ENCODE data around the gene S100A1. TPM values are rescaled to one million over a fixed set of nuclear protein-coding genes. Genes with fewer than 3 reads are reported as not detected.

S100A1 gene
- total RNA-seq, 1 experiment from 2014 or later, result 0.29 TPM

DNA sequence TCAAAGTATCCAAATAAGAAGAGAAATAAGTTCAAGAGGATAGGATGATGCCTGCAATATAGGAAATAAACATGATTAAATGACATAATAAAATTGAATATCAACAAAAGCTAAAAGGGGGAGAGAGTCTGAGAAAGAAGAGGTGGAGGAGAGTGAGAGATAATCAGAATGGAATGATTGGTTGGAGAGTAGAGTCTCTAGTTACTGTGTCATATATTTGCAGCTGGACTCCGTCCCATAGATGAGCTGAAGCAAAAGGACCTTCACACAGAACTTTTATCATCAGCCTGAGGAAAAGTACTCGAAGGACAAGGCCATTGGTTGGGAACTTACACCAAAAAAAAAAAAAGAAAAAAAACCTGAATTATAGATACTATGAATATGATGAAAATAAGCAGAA, 39.8 kb upstream of the S100A1 start:
- Histone ChIP-seq H3K36me3 (ENCODE audit: low read depth, low read length) (no peaks in the 10 kb centered on the region), H3K27me3 (ENCODE audit: low read length) (no peaks in the 10 kb centered on the region), H2AFZ (ENCODE audit: low read length) (no peak overlapping the region), H3F3A (ENCODE audit: low read length, unreplicated experiment) (no peaks in the 10 kb centered on the region), H3K4me2 (ENCODE audit: low read length) (no peak overlapping the region), H3K9me3 (ENCODE audit: low read length) (no peaks in the 10 kb centered on the region), H3K9me2 (replicated peaks; ENCODE audit: low read length) (no peaks in the 10 kb centered on the region), H3K79me2 (ENCODE audit: low read length) (no peaks in the 10 kb centered on the region), H3K27ac (ENCODE audit: low read length) (no peak overlapping the region), H3K4me1 (ENCODE audit: insufficient read depth, low read length) (peaks cover 10% of the 10 kb centered on the region), H3K9ac (ENCODE audit: low read length) (no peak overlapping the region), H3K4me3 (ENCODE audit: low read length) (no peak overlapping the region), H4K20me1 (ENCODE audit: low read length) (no peaks in the 10 kb centered on the region)
- CTCF ChIA-PET, result no interaction called here
- ATAC-seq, result no peak
- intact Hi-C loops (cut with micrococcal nuclease), result no loop called here
- BruUV-seq (replicated peaks), result no TSS peak
- no peak for DNase-seq
- POLR2A ChIA-PET (ENCODE audit: unreplicated experiment), result no interaction called here
- TF ChIP-seq EZH2phosphoT487 (IDR thresholded peaks at IDR 0.05; ENCODE audit: borderline replicate concordance, low read length) (no peak), EZH2 (IDR thresholded peaks at IDR 0.05; ENCODE audit: low read length, unreplicated experiment) (no peak), CTCF (conservative IDR thresholded peaks at IDR 0.05; ENCODE audit: low read depth, low read length) (no peak)

DNA sequence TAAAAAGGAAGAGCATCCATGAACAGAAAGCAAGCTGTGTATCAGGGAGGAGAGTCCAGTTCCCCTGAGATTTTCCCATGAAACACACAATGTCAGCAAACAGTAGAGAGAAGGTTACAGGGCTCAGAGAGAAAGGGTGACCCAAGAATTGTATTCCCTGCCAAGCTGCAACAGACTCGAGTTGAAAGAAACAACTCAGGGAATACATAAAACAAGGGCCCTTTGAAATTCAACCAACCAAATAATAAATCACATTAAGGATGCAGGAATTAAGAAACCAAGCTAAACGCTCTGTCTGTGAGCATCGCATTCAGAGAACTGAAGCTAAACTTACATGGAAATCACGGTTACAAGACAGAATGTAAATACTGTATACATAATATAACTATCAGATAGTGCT, 35.5 kb upstream of the S100A1 start:
- no TSS peak for BruUV-seq (replicated peaks)
- peaks cover 1% of the 10 kb centered on the region; the same call in 1 of the 2 replicates for H3K4me1 ChIP-seq (ENCODE audit: insufficient read depth, low read length)
- no peak overlapping the region for H3K4me2 ChIP-seq (ENCODE audit: low read length)
- H3K27me3 ChIP-seq (ENCODE audit: low read length), result no peaks in the 10 kb centered on the region
- no peak overlapping the region for H3K9ac ChIP-seq (ENCODE audit: low read length)
- no peak for DNase-seq
- no peaks in the 10 kb centered on the region for H3K79me2 ChIP-seq (ENCODE audit: low read length)
- no peaks in the 10 kb centered on the region for H3K36me3 ChIP-seq (ENCODE audit: low read depth, low read length)
- ChIA-PET CTCF (no interaction called here), POLR2A (ENCODE audit: unreplicated experiment) (interaction anchor here (0.6 kb wide), 1 partner anchor 1423 kb away, joined by 3 read pairs; no protein-coding TSS in a partner anchor)
- H3F3A ChIP-seq (ENCODE audit: low read length, unreplicated experiment), result no peaks in the 10 kb centered on the region
- no peak overlapping the region for H3K4me3 ChIP-seq (ENCODE audit: low read length)
- H2AFZ ChIP-seq (ENCODE audit: low read length), result no peak overlapping the region
- no peaks in the 10 kb centered on the region for H3K9me2 ChIP-seq (replicated peaks; ENCODE audit: low read length)
- no peak for TF ChIP-seq EZH2phosphoT487 (IDR thresholded peaks at IDR 0.05; ENCODE audit: borderline replicate concordance, low read length)
- TF ChIP-seq EZH2 (IDR thresholded peaks at IDR 0.05; ENCODE audit: low read length, unreplicated experiment), result no peak
- TF ChIP-seq CTCF (conservative IDR thresholded peaks at IDR 0.05; ENCODE audit: low read depth, low read length), result no peak
- no peaks in the 10 kb centered on the region for H3K9me3 ChIP-seq (ENCODE audit: low read length)
- intact Hi-C loops (cut with micrococcal nuclease), result no loop called here
- no peak overlapping the region for H3K27ac ChIP-seq (ENCODE audit: low read length)
- no peaks in the 10 kb centered on the region for H4K20me1 ChIP-seq (ENCODE audit: low read length)
- ATAC-seq, result no peak

DNA sequence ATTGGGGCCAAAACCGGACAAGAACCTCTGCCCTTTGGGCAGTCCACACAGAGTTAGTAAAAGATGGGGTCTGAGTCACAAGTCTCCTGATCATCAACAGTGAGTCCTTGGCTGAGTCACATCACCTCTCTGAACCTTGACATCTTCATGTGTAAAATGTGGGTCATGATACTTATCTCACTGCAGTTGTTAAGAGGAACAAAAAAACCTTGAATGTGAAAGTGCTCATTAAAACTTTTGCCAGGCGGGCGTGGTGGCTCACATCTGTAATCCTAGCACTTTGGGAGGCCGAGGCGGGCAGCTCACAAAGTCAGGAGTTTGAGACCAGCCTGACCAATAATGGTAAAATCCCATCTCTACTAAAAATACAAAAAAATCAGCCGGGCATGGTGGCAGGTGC, 31.0 kb upstream of the S100A1 start:
- H3K4me2 ChIP-seq (ENCODE audit: low read length), result no peak overlapping the region
- peaks cover 4% of the 10 kb centered on the region; the same call in 1 of the 2 replicates for H3K36me3 ChIP-seq (ENCODE audit: low read depth, low read length)
- no peaks in the 10 kb centered on the region for H3F3A ChIP-seq (ENCODE audit: low read length, unreplicated experiment)
- no peaks in the 10 kb centered on the region for H3K9me3 ChIP-seq (ENCODE audit: low read length)
- POLR2A ChIA-PET (ENCODE audit: unreplicated experiment), result interaction anchor here (0.7 kb wide), 1 partner anchor 10 kb away, joined by 7 read pairs; no protein-coding TSS in a partner anchor
- BruUV-seq (replicated peaks), result no TSS peak
- H4K20me1 ChIP-seq (ENCODE audit: low read length), result no peaks in the 10 kb centered on the region
- no peak overlapping the region for H2AFZ ChIP-seq (ENCODE audit: low read length)
- H3K27ac ChIP-seq (ENCODE audit: low read length), result peak overlapping the region; percentile 7; the same call in 1 of the 2 replicates
- peak; percentile 32 for ATAC-seq
- TF ChIP-seq EZH2phosphoT487 (IDR thresholded peaks at IDR 0.05; ENCODE audit: borderline replicate concordance, low read length) (no peak), EZH2 (IDR thresholded peaks at IDR 0.05; ENCODE audit: low read length, unreplicated experiment) (no peak), CTCF (conservative IDR thresholded peaks at IDR 0.05; ENCODE audit: low read depth, low read length) (no peak)
- no peaks in the 10 kb centered on the region for H3K4me1 ChIP-seq (ENCODE audit: insufficient read depth, low read length)
- H3K9me2 ChIP-seq (replicated peaks; ENCODE audit: low read length), result no peaks in the 10 kb centered on the region
- DNase-seq, result peak; percentile 59
- no peak overlapping the region for H3K9ac ChIP-seq (ENCODE audit: low read length)
- no peaks in the 10 kb centered on the region for H3K79me2 ChIP-seq (ENCODE audit: low read length)
- CTCF ChIA-PET, result no interaction called here
- H3K4me3 ChIP-seq (ENCODE audit: low read length), result no peak overlapping the region
- no peaks in the 10 kb centered on the region for H3K27me3 ChIP-seq (ENCODE audit: low read length)
- intact Hi-C loops (cut with micrococcal nuclease), result no loop called here

All from PC-3 (cell line).